ENCODE results near the gene PLCB1. TPM values are rescaled to one million over a fixed set of nuclear protein-coding genes. Genes with fewer than 3 reads are reported as not detected.
"Not testable (repeated sequence)": the region's sequence is repeated elsewhere in the genome, so short reads cannot be mapped to it uniquely, and the experiment has no call there.

Gene PLCB1
- 0.72 TPM for polyA plus RNA-seq (2012; ENCODE audit: missing spikeins)

DNA sequence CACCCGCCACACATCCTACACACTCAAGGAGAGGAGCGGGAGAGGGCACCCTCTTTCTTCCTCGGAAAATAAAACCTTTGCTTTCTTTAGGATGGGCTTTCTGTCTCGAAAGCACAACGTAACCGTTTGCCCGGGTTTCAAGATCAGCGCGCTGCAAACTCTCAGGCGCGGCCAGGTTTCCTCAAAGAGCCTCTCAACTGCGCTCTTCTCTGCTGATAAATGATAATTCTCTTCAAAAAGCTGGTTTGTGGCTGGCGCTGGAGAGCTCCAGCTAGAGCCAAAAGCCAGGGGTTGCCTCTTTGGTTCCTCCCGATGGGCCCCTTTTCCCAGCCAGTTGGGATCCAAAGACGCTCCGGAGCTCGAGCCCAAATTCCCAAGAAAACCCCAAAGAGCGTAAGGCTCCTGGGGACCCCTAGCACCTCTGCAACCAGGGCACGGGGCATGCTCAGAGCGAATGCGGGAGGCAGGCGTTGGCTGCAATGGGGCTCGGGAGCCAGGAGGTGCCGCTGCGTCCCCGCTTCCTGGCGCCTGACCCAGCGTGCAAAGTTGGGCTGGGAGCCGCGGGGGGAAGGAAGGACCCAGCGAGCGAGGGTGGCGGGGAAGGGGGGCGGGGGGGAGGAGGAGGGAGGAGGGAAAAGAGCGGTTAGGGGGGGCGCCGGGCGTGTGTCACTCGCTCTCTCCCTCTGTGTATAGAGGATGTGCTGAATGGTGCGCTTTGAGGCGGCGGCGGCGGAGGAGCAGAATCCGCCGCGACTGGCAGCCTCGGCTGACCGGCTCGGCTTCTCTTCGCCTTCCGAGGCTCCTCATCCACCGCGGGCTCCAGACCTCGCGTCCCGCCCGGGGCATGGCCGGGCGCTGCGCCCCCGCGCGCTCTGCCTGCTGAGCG, at the start of gene PLCB1:
PLCB1 (plus strand) TSS at position 669 of the 886 bp plus-strand sequence. CDS start 386 bp downstream, outside the sequence.
- no peak for TF ChIP-seq POLR2A (IDR thresholded peaks at IDR 0.05; ENCODE audit: low read depth, low read length)
- no peak for TF ChIP-seq POLR2AphosphoS5 (IDR thresholded peaks at IDR 0.05; ENCODE audit: low read depth, low read length)
- no peak for TF ChIP-seq TAF1 (IDR thresholded peaks at IDR 0.05; ENCODE audit: borderline replicate concordance, low read depth, low read length)
- FAIRE-seq (peak; percentile 83), DNase-seq (ENCODE audit: insufficient read length) (peak; percentile 67)

DNA sequence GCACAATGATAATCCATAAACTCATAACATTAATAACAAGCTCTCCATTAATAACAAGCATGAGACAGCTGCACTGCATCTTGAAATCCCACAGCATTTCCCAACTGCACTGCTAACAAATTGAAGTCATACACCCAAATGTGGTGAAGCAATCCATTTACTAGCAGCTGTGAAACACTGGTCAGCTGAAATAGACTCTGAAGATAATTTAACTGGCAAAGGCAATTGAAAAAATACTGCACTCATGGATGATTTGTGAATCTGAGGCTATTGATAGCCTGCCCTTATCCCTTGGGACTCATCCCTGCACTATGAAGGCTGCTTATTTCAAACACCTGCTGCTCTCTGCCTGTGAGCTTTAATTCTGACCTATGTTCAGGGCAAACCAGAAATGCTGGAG, 49.1 kb upstream of the PLCB1 start:
- FAIRE-seq (no peak), DNase-seq (ENCODE audit: insufficient read length) (no peak)
- TF ChIP-seq TAF1 (IDR thresholded peaks at IDR 0.05; ENCODE audit: borderline replicate concordance, low read depth, low read length) (no peak), POLR2AphosphoS5 (IDR thresholded peaks at IDR 0.05; ENCODE audit: low read depth, low read length) (no peak), POLR2A (IDR thresholded peaks at IDR 0.05; ENCODE audit: low read depth, low read length) (no peak)

DNA sequence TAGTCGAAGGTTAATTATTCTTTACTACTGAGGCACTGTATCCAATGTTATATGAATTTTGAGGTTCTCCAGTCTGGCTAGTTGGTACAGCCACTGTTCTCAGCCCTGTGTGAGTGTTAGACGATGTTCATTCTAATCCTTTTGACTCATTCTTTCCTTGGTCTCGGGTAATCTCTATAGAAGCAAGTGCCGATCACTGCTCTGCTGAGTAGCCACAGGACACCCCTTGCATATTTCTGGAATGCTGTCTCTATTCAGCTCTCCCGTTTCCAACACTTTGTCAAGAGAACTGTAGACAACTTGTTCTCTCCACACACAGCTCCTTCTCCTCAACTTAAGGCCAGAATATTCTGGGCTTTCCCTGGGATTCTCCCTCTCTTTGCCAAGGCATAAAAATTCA, 42.4 kb upstream of the PLCB1 start:
- no peak for TF ChIP-seq TAF1 (IDR thresholded peaks at IDR 0.05; ENCODE audit: borderline replicate concordance, low read depth, low read length)
- TF ChIP-seq POLR2AphosphoS5 (IDR thresholded peaks at IDR 0.05; ENCODE audit: low read depth, low read length), result no peak
- no peak for TF ChIP-seq POLR2A (IDR thresholded peaks at IDR 0.05; ENCODE audit: low read depth, low read length)
- FAIRE-seq (no peak), DNase-seq (ENCODE audit: insufficient read length) (no peak)

DNA sequence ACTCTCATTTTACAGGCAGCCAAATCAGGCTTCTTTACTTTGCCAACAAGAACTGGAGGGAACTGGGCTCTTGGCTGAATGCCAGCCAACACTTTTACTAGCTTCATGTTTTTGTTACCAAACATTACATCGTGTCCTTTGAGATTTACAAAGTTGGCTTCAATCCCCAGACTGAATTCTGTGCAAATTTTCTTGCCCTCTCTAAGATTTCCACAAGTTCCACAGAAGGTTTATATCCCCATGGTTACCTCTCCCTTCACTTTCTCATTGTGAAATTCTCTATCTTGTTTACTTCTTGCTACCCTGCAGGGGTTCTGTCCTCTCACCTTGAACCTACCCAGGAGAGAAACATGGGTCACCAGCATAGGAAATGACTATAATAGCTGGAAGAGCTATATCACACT, 37.6 kb upstream of the PLCB1 start:
- no peak for TF ChIP-seq POLR2A (IDR thresholded peaks at IDR 0.05; ENCODE audit: low read depth, low read length)
- TF ChIP-seq POLR2AphosphoS5 (IDR thresholded peaks at IDR 0.05; ENCODE audit: low read depth, low read length), result no peak
- no peak for TF ChIP-seq TAF1 (IDR thresholded peaks at IDR 0.05; ENCODE audit: borderline replicate concordance, low read depth, low read length)
- FAIRE-seq, result no peak
- DNase-seq (ENCODE audit: insufficient read length), result no peak

DNA sequence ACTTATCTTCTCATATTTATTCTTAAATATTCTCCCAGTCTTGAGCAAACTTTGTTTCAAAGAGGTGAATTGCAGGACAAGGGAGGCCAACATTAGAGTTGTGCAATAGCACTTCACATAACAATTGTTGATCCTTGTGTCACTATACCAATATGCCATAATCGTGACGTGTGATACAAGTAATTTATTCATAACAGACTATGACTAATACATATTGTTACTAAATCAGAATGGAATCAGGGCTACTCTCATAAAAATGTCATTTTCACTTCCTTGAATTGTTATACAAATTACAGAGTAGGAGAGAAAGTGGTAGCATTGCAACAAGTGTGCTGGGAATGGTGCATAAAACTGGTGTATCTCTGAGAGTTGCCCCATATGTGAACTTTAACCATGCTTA, 37.2 kb upstream of the PLCB1 start:
- FAIRE-seq, result no peak
- DNase-seq (ENCODE audit: insufficient read length), result no peak
- TF ChIP-seq POLR2AphosphoS5 (IDR thresholded peaks at IDR 0.05; ENCODE audit: low read depth, low read length) (no peak), POLR2A (IDR thresholded peaks at IDR 0.05; ENCODE audit: low read depth, low read length) (no peak), TAF1 (IDR thresholded peaks at IDR 0.05; ENCODE audit: borderline replicate concordance, low read depth, low read length) (no peak)

DNA sequence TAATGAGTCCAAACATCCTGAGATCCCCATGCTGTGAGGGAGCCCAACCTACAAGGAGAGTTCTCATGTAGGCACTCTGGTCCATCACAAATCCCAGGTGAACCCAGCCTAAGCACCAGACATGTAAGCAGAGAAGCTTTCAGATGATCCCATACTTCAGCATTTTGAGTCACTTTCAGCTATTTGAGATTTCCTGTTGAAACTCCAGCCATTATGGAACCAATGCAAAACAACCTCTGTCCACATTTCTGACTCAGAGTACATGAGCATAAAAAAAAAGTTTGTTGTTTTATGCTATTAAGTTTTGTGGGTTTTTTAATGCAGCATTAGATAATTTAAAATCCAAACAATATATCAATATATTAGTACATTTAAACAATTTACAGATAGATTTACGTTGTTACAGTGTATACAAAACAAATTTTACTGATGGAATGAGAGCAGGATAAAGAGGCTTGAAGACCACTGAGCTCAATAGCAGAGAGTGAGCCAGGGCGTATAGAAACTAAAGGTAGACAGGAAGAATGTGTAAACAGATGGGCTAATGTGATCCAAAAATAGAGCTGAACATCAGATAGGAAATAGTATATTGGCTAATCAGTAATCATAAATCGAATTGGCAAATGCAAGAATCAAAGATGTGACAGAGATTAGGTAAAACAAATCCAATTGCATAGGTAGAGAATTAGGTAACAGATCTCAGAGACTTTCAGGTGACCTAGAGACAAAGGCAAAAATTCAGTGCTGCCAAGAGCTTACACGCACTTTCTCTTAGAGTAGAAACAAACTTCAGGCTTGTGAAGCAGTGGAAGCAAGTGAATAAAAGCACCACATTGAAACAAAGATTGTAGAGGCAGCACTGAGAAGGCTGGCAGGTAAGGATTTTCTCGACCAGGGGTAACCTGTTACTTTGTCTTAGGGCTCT, 36.2 kb upstream of the PLCB1 start:
- DNase-seq (ENCODE audit: insufficient read length), result no peak
- TF ChIP-seq POLR2A (IDR thresholded peaks at IDR 0.05; ENCODE audit: low read depth, low read length) (no peak), TAF1 (IDR thresholded peaks at IDR 0.05; ENCODE audit: borderline replicate concordance, low read depth, low read length) (no peak), POLR2AphosphoS5 (IDR thresholded peaks at IDR 0.05; ENCODE audit: low read depth, low read length) (no peak)
- no peak for FAIRE-seq

DNA sequence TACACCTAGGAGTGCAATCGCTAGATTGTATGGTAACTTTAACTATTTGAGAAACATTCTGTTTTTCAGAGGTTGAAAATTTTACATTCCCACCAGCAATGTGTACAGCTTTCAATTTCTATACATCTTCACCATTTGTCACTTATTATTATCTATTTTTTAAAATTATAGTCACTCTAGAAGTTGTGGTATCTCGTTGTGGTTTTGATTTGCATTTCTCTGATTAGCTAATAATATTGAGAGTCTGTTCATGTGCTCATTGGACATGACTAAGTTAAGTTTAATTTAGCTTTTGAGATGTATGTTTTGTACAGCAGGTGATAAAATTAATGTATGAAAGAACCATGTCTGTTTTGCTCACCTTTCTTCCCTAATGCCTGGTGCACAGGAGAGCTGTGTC, 34.8 kb upstream of the PLCB1 start:
- no peak for TF ChIP-seq POLR2A (IDR thresholded peaks at IDR 0.05; ENCODE audit: low read depth, low read length)
- TF ChIP-seq TAF1 (IDR thresholded peaks at IDR 0.05; ENCODE audit: borderline replicate concordance, low read depth, low read length), result no peak
- no peak for TF ChIP-seq POLR2AphosphoS5 (IDR thresholded peaks at IDR 0.05; ENCODE audit: low read depth, low read length)
- DNase-seq (ENCODE audit: insufficient read length) (no peak), FAIRE-seq (no peak)

DNA sequence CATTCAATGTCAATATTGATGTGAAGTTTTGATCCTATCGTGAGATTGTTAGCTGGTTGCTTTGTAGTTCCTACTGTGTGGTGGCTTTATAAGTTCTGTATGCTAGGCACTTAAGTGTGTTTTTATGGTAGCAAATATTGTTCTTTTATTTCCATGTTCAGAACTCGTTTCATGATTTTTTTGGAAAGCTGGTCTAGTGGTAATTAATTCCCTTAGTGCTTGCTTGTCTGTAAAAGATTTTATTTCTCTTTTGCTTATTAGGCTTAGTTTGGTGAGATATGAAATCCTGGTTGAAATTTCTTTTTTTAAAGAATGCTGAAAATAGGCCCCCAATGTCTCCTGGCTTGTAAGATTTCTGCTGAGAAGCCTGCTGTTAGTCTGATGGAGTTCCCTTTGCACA, 27.8 kb upstream of the PLCB1 start:
- FAIRE-seq, result no peak
- TF ChIP-seq POLR2A (IDR thresholded peaks at IDR 0.05; ENCODE audit: low read depth, low read length) (no peak), POLR2AphosphoS5 (IDR thresholded peaks at IDR 0.05; ENCODE audit: low read depth, low read length) (no peak), TAF1 (IDR thresholded peaks at IDR 0.05; ENCODE audit: borderline replicate concordance, low read depth, low read length) (no peak)
- DNase-seq (ENCODE audit: insufficient read length), result no peak

DNA sequence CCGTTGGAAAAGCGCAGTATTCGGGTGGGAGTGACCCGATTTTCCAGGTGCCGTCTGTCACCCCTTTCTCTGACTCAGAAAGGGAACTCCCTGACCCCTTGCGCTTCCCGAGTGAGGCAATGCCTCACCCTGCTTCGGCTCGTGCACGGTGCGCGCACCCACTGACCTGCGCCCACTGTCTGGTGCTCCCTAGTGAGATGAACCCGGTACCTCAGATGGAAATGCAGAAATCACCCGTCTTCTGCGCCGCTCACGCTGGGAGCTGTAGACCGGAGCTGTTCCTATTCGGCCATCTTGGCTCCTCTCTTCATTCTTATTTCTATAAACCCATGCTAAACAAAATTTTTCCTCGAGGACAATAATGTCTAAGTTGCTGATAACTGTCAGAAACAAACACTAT, 17.5 kb upstream of the PLCB1 start:
- DNase-seq (ENCODE audit: insufficient read length); FAIRE-seq: not testable (repeated sequence)

DNA sequence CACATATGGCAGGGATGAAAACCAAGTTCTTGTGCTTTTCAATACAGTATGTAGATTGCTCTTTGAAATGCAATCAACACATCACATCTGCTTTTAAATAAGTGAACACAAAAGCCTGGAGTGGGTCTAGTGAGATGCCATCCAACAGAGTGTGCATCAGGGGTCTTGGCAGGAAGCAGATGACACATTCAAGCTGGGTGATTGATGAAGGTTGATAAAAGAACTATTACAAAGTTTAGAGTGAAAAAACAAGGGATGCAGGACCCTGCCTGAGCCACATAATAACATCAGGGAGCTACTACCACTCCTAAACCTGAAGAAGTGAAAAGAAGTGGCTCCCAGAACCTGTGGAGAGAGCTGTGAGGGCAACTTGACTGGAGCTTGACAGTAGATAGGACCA, 16.6 kb upstream of the PLCB1 start:
- no peak for TF ChIP-seq POLR2A (IDR thresholded peaks at IDR 0.05; ENCODE audit: low read depth, low read length)
- TF ChIP-seq POLR2AphosphoS5 (IDR thresholded peaks at IDR 0.05; ENCODE audit: low read depth, low read length), result no peak
- no peak for TF ChIP-seq TAF1 (IDR thresholded peaks at IDR 0.05; ENCODE audit: borderline replicate concordance, low read depth, low read length)
- DNase-seq (ENCODE audit: insufficient read length), result no peak
- no peak for FAIRE-seq

DNA sequence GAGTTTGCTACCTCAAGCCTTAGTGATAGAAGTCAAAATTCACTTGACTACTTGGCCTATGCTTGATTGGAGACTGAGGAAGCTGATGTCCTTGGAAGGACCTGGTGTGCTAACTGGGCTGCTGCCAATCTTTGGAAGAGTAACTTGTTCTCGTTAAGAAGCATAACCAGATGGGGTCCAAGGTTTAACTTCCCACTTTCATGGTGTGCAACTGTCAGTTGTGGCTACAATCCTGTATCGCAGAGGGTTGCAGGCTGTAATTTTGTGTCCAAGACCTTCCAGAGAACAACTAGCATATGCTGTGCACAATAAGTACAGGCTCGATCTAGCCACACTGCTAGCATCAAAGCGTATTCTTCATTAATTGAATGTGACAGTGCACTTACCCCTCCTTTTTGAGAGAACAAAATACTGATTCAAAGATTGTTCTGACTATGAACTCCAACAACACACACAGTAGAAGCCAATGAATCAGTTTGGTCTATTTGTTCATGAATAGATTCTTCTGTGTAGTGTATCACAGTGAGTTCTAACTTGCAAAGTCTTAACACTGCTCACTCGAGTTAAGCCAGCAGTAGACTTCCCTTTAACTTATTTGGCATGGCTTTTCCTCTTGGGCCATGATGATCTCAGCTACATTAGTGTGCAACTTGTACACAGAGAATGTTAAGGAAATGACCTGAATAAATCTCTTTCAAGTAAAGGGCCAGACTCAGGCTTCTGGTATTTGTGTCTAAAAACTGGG, 15.8 kb upstream of the PLCB1 start:
- TF ChIP-seq POLR2A (IDR thresholded peaks at IDR 0.05; ENCODE audit: low read depth, low read length), result no peak
- TF ChIP-seq POLR2AphosphoS5 (IDR thresholded peaks at IDR 0.05; ENCODE audit: low read depth, low read length), result no peak
- no peak for TF ChIP-seq TAF1 (IDR thresholded peaks at IDR 0.05; ENCODE audit: borderline replicate concordance, low read depth, low read length)
- DNase-seq (ENCODE audit: insufficient read length), result no peak
- FAIRE-seq, result no peak
